Type B pancreatic cell (in vitro differentiated cells): ENCODE data around the gene AGO3. TPM values are rescaled to one million over a fixed set of nuclear protein-coding genes. Genes with fewer than 3 reads are reported as not detected.

Experiments used
- DNase-seq: peaks from one replicate; pipeline ENCODE4 v3.0.0; 2021; ENCODE audit warnings: mixed read lengths; ENCODE audit not compliant: unreplicated experiment; ENCODE audit errors: extremely low spot score
- H3K27ac Mint-ChIP-seq: 2 replicates; pipeline ENCODE4 v1.8.0; 2021; ENCODE audit warnings: mild to moderate bottlenecking, mixed read lengths
- H3K27me3 Mint-ChIP-seq: 2 replicates; pipeline ENCODE4 v1.8.0; 2021; ENCODE audit warnings: mixed read lengths
- H3K36me3 Mint-ChIP-seq: 2 replicates; pipeline ENCODE4 v1.8.0; 2021; ENCODE audit warnings: mixed read lengths
- H3K4me1 Mint-ChIP-seq: one replicate; pipeline ENCODE4 v1.8.0; 2021; ENCODE audit warnings: mixed read lengths; ENCODE audit not compliant: unreplicated experiment
- H3K4me3 Mint-ChIP-seq: 2 replicates; pipeline ENCODE4 v1.8.0; 2021; ENCODE audit warnings: mild to moderate bottlenecking, mixed read lengths
- H3K9me3 Mint-ChIP-seq: 2 replicates; pipeline ENCODE4 v1.8.0; 2021; ENCODE audit warnings: mixed read lengths
- CTCF ChIP-seq: fragments of 200-600 bp; sonication (generic); conservative IDR thresholded peaks from 2 replicates; pipeline ENCODE4 v1.5.0; 2021; ENCODE audit warnings: antibody characterized with exemption, mild to moderate bottlenecking
- total RNA-seq: library from RNA; stranded (reverse); gene quantifications from 2 replicates; pipeline ENCODE4 v1.2.1, GENCODE V29; 2021; ENCODE audit warnings: low replicate concordance

AGO3 gene
- total RNA-seq, 1 donor from 2014 or later = 30.6 TPM

GRCh38 chr1:36099681-36100341 is 168.9 kb downstream of the AGO3 start:
- Mint-ChIP-seq H3K27ac (no peak overlapping the region), H3K36me3 (no peaks in the 10 kb centered on the region), H3K27me3 (no peaks in the 10 kb centered on the region), H3K4me1 (peaks cover 5% of the 10 kb centered on the region), H3K9me3 (no peaks in the 10 kb centered on the region), H3K4me3 (no peak overlapping the region)
- peak; percentile 95 for TF ChIP-seq CTCF
- peak; percentile 85 for DNase-seq

GRCh38 chr1:36100376-36100775 is 169.5 kb downstream of the AGO3 start:
- TF ChIP-seq CTCF = no peak
- H3K4me1 Mint-ChIP-seq = peaks cover 5% of the 10 kb centered on the region
- DNase-seq = no peak
- no peak overlapping the region for H3K4me3 Mint-ChIP-seq
- no peaks in the 10 kb centered on the region for H3K9me3 Mint-ChIP-seq
- no peak overlapping the region for H3K27ac Mint-ChIP-seq
- H3K36me3 Mint-ChIP-seq = no peaks in the 10 kb centered on the region
- no peaks in the 10 kb centered on the region for H3K27me3 Mint-ChIP-seq

- Mint-ChIP-seq H3K27me3 (no peaks in the 10 kb centered on the region), H3K27ac (no peak overlapping the region), H3K36me3 (no peaks in the 10 kb centered on the region), H3K4me3 (no peak overlapping the region), H3K9me3 (no peaks in the 10 kb centered on the region), H3K4me1 (peaks cover 2% of the 10 kb centered on the region)
- TF ChIP-seq CTCF = no peak
- no peak for DNase-seq
These were observed 170.6 kb downstream of the AGO3 start for GRCh38 chr1:36101546-36101945.

GRCh38 chr1:36106269-36106668 is 175.4 kb downstream of the AGO3 start:
- H3K4me3 Mint-ChIP-seq = no peak overlapping the region
- H3K27me3 Mint-ChIP-seq = no peaks in the 10 kb centered on the region
- H3K27ac Mint-ChIP-seq = no peak overlapping the region
- TF ChIP-seq CTCF = no peak
- no peaks in the 10 kb centered on the region for H3K9me3 Mint-ChIP-seq
- peaks cover 13% of the 10 kb centered on the region for H3K4me1 Mint-ChIP-seq
- H3K36me3 Mint-ChIP-seq = no peaks in the 10 kb centered on the region
- DNase-seq = no peak

- Mint-ChIP-seq H3K36me3 (no peaks in the 10 kb centered on the region), H3K4me1 (peaks cover 18% of the 10 kb centered on the region), H3K27me3 (peaks cover 2% of the 10 kb centered on the region), H3K4me3 (no peak overlapping the region), H3K9me3 (no peaks in the 10 kb centered on the region), H3K27ac (no peak overlapping the region)
- no peak for TF ChIP-seq CTCF
- DNase-seq = no peak
These were observed 176.5 kb downstream of the AGO3 start for GRCh38 chr1:36107394-36107793.
